Heart right ventricle (tissue), 16 donors: ENCODE measurements around the gene DAZAP1. TPM values are rescaled to one million over a fixed set of nuclear protein-coding genes. Genes with fewer than 3 reads are reported as not detected.
A peak's percentile ranks its signal among the peaks of the same experiment; 100 is the strongest.

ENCODE experiments used
- ATAC-seq, 8 donors: fragments of 200-7000 bp; cut with Tn5 transposase; one replicate each; pipeline ENCODE4 v1.9.1; 2020; ENCODE audit warnings: mild to moderate bottlenecking in 8 of 8, moderate library complexity in 8 of 8, moderate number of reproducible peaks in 1 of 8
- DNase-seq, 2 donors: peaks; one replicate each; pipeline ENCODE4 v3.0.0-alpha.2; 2020
- H3K27ac ChIP-seq, 10 donors: fragments of 200-600 bp; sonication (generic) in 2 of 10; one replicate each; pipeline versions ENCODE4 v1.5.0 to v1.8.0; 2020 to 2022; ENCODE audit warnings: mild to moderate bottlenecking in 3 of 10
- H3K27me3 ChIP-seq, 7 donors: fragments of 200-600 bp; one replicate each; pipeline ENCODE4 v1.8.0; 2021 to 2022; ENCODE audit warnings: mild to moderate bottlenecking in 2 of 7
- H3K36me3 ChIP-seq, 9 donors: fragments of 200-600 bp; sonication (generic) in 1 of 9; one replicate each; pipeline versions ENCODE4 v1.5.0 to v1.8.0; 2020 to 2022; ENCODE audit warnings: mild to moderate bottlenecking in 2 of 9
- H3K4me1 ChIP-seq, 9 donors: fragments of 200-600 bp; sonication (generic) in 1 of 9; one replicate each; pipeline versions ENCODE4 v1.5.0 to v1.8.0; 2020 to 2022; ENCODE audit warnings: mild to moderate bottlenecking in 4 of 9
- H3K4me3 ChIP-seq, 10 donors: fragments of 200-600 bp; sonication (generic) in 2 of 10; one replicate each; pipeline versions ENCODE4 v1.5.0 to v1.8.0; 2020 to 2022; ENCODE audit warnings: mild to moderate bottlenecking in 7 of 10, moderate library complexity in 2 of 10
- H3K9me3 ChIP-seq, 11 donors: fragments of 200-600 bp in 10 of 11; sonication (generic) in 2 of 11; one replicate each; pipeline versions ENCODE4 v1.5.0 to v1.8.0; 2013 to 2022; ENCODE audit warnings: mild to moderate bottlenecking in 2 of 11, control low read depth in 1 of 11, moderate library complexity in 1 of 11
- WGBS, 2 donors: extraction: QIAGEN DNeasy Blood & Tissue Kit; methylation state at CpG; one replicate each; pipeline ENCODE4 v1.1.7; 2013; ENCODE audit warnings: inconsistent platforms in 1 of 2; 5-methylcytosine and 5-hydroxymethylcytosine counted together
- intact Hi-C, 10 donors: fragments of 100-400 bp; cut with DNase I; formaldehyde crosslinking; loops; one replicate each; pipeline versions ENCODE4 v1.11.1 to v1.14.2; 2022
- polyA plus RNA-seq, 2 donors: library from polyadenylated mRNA; stranded (reverse); fragments of 200-250 nt; gene quantifications; one replicate each; pipeline ENCODE4 v1.2.3, GENCODE V29; 2013
- total RNA-seq, 10 donors: library from RNA; stranded (reverse); fragmentation: NEBNext Ultra II Directional in 3 of 10; extraction: Animal tissue kit (Norgen Biotek cat#: 25700) in 3 of 10; gene quantifications; one replicate each; pipeline versions ENCODE4 v1.2.1 to v1.2.4, GENCODE V29; 2021 to 2023
- TF ChIP-seq, protein P1 (sequence below), 9 donors: fragments of 200-600 bp; sonication (generic) in 2 of 9; IDR thresholded peaks; one replicate each; pipeline versions ENCODE4 v1.5.0 to v1.8.0; 2021 to 2022; ENCODE audit warnings: antibody characterized with exemption in 9 of 9, mild to moderate bottlenecking in 5 of 9, moderate library complexity in 1 of 9
- donor health status: Arrhythmogenic right ventricular cardiomyopathy.
- donor health status: ischemic (EF 13 %, LVEDD 7.1; RV severe dilation, severe dysfunction).
- donor health status: healthy with polysubstance abuse.
- donor health status: DM: no; HTN: yes; CAD: no.
- donor health status: DM: no; HTN: no; CAD: no.
- donor health status: ischemic (EF 25% LVEDD 6.9; RV normal size, moderate dysfunction).
- donor health status: ischemic (EF 25% LVEDD 5.7; RV mildly dilated, moderate dysfunction).
- donor health status: healthy.
- donor health status: DM: yes; HTN: yes; CAD: no.
- donor health status: Ischemic cardiomyopathy.
- donor health status: ischemic (EF 35%, LVEDD 5.7; RV mildly dilated, moderate dysfunction).
- donor health status: nonischemic (EF 11% LVEDD 7.7; RV severe dilation, severe dysfunction).
- donor health status: DM: yes; HTN: yes; CAD: no.
- donor health status: PGD.
- donor health status: ischemic (EF 29% LVEDD 5.4; RV normal size, mild dysfunction).
- donor health status: nonischemic (EF 23%, LVEDD 6.1; RV moderate dilation, normal function).

DAZAP1 gene
- total and polyA plus RNA-seq, 12 donors = 56.7 to 111 (median 79.5) TPM

DNA sequence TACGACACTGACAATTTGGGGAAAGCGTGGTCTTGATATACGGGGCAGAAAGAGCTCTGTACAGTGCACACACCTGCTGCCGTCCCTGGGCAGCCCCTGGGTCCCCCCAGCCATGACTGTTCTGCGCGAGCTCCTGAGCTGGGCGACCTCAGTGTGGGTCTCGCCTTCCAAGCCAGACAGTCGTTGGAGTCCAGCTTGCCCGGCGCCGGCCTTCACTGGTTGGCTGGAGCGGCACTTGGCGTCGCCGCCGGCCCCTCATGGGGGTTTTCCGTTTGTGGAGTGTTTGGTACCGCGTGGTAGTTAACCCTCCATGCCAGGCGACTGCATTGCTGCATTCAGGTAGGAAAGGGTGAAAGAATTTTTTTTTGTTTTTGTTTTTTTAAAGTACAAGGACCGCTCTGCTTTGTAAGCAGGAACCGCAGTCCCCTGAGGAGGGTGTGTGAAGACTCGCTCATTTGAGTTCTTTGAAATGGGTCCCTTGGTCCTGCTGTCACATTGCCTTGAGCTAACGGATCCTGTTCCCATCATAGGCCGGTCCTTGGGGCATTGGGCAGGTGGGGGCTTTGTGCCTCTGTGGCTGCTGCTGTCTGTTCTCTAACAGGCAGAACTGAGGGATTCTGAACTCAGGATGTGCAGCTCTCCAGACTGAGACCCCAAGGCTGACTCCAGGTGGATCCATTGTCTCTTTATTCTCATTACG lies 20.0 kb downstream of the DAZAP1 start:
- TF ChIP-seq, protein P1, sequence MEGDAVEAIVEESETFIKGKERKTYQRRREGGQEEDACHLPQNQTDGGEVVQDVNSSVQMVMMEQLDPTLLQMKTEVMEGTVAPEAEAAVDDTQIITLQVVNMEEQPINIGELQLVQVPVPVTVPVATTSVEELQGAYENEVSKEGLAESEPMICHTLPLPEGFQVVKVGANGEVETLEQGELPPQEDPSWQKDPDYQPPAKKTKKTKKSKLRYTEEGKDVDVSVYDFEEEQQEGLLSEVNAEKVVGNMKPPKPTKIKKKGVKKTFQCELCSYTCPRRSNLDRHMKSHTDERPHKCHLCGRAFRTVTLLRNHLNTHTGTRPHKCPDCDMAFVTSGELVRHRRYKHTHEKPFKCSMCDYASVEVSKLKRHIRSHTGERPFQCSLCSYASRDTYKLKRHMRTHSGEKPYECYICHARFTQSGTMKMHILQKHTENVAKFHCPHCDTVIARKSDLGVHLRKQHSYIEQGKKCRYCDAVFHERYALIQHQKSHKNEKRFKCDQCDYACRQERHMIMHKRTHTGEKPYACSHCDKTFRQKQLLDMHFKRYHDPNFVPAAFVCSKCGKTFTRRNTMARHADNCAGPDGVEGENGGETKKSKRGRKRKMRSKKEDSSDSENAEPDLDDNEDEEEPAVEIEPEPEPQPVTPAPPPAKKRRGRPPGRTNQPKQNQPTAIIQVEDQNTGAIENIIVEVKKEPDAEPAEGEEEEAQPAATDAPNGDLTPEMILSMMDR (IDR thresholded peaks at IDR 0.05) = no peak
- H3K27ac ChIP-seq = no peak overlapping the region
- H3K4me3 ChIP-seq = no peak overlapping the region
- ATAC-seq (no peak), DNase-seq (no peak)
- H3K27me3 ChIP-seq = no peaks in the 10 kb centered on the region
- 91 to 92% methylated on average over 27 of the region's 27 CpGs for WGBS, 2 donors
- peaks cover 0 to 98% (median 57%) of the 10 kb centered on the region in 9 donors for H3K36me3 ChIP-seq
- no peaks in the 10 kb centered on the region for H3K9me3 ChIP-seq
- H3K4me1 ChIP-seq = peaks cover 0 to 40% (median 16%) of the 10 kb centered on the region in 9 donors
- intact Hi-C loops = no loop called here

DNA sequence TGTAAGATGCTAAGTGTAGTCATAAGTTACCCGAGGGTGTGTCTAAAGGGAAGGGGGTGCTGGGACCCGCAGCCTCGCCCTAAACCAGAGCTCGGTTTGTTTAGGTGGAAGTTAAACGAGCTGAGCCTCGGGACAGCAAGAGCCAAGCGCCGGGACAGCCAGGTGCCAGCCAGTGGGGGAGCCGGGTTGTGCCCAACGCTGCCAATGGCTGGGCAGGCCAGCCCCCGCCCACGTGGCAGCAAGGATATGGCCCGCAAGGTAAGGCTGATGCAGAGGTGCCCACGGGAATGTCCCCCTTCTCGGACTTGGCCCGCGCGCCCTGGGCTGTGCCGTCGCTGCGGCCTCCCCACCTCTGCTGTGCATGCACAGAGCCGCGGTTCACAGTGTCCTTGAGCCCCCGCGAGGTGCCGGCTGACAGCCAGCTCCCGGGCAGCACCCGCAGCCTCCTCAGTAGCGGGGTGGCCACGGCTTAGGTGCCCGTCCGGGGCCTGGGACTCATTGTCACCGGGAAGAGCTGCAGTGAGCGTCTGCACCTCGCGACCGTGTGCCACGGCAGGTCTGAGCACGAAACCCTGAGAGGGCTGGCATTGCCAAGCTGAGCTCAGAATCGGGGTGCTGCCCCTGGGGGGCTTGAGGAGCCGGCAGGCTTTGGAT lies 21.5 kb downstream of the DAZAP1 start:
- Histone ChIP-seq H3K4me3 (no peak overlapping the region), H3K36me3 (peaks cover 0 to 98% (median 59%) of the 10 kb centered on the region in 9 donors), H3K4me1 (peaks cover 0 to 34% (median 16%) of the 10 kb centered on the region in 9 donors), H3K27me3 (no peaks in the 10 kb centered on the region), H3K9me3 (no peaks in the 10 kb centered on the region), H3K27ac (peak overlapping the region in 6 of 10 donors; percentile 32 to 77 (median 58))
- no peak for DNase-seq
- WGBS, 2 donors = 85 to 88% methylated on average over 41 of the region's 41 CpGs
- peak in 7 of 8 donors; percentile 2 to 57 (median 21) for ATAC-seq
- TF ChIP-seq, protein P1 (IDR thresholded peaks at IDR 0.05) = no peak
- intact Hi-C loops = no loop called here

DNA sequence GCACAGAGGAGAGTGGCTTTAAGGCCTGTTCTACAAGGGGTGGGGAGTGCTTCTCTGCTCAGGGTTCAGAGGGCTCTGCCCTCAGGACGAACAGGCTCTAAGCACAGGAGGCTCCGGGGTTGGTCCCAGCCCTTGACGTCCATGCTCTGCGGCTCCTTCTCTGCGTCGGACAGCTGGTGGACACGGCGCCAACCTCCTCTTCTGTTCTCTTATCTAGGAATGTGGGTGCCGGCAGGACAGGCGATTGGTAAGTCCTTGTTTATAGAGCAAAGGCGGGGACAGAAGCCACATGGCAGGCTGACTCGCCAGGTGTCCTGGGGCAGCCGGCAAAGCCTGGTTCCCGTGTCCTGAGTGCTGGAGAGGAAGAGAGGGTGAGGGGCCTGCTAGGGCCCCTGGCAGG lies 22.4 kb downstream of the DAZAP1 start:
- WGBS, 2 donors = 42 to 46% methylated on average over 14 of the region's 14 CpGs
- Histone ChIP-seq H3K4me3 (no peak overlapping the region), H3K27me3 (no peaks in the 10 kb centered on the region), H3K36me3 (peaks cover 0 to 100% (median 61%) of the 10 kb centered on the region in 9 donors), H3K4me1 (peaks cover 0 to 34% (median 16%) of the 10 kb centered on the region in 9 donors), H3K9me3 (no peaks in the 10 kb centered on the region), H3K27ac (peak overlapping the region in 6 of 10 donors; percentile 2 to 77 (median 58))
- DNase-seq (peak; percentile 63), ATAC-seq (peak; percentile 63 to 90 (median 78))
- intact Hi-C loops = no loop called here
- TF ChIP-seq, protein P1 (IDR thresholded peaks at IDR 0.05) = no peak

DNA sequence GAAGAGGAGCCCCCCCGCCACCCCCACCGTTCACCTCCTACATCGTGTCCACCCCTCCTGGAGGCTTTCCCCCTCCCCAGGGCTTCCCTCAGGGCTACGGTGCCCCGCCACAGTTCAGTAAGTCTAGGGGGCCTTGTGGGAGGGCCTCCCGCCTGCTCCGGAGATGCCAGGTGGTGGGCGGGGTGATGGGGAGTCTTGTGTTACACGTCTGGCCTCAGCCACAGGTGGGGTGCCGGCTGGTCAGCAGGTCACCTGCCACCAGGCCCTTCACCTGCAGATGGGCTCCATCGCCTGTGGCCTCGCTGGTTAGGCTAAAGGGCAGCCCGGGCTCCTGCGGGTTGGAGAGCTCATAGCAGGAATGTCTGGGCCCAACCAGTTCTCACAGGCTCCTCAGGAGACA lies 22.9 kb downstream of the DAZAP1 start:
- TF ChIP-seq, protein P1 (IDR thresholded peaks at IDR 0.05) = no peak
- ATAC-seq = peak in 2 of 8 donors; percentile 2 to 3
- intact Hi-C loops = no loop called here
- Histone ChIP-seq H3K27me3 (no peaks in the 10 kb centered on the region), H3K4me1 (peaks cover 0 to 34% (median 16%) of the 10 kb centered on the region in 9 donors), H3K27ac (peak overlapping the region in 1 of 10 donors; percentile 74), H3K9me3 (no peaks in the 10 kb centered on the region), H3K4me3 (no peak overlapping the region), H3K36me3 (peaks cover 0 to 100% (median 61%) of the 10 kb centered on the region in 9 donors)
- DNase-seq = no peak
- 83 to 85% methylated on average over 14 of the region's 14 CpGs for WGBS, 2 donors
